ENCODE data around the gene SLC7A7. TPM values are rescaled to one million over a fixed set of nuclear protein-coding genes. Genes with fewer than 3 reads are reported as not detected.

Gene SLC7A7
- total and polyA plus RNA-seq, 12 donors: 1.1 to 16.1 (median 2.8) TPM

GRCh38 chr14:22769369-22769768 is 45.9 kb downstream of the SLC7A7 start:
- Histone ChIP-seq H3K4me1 (peaks cover 0 to 42% (median 24%) of the 10 kb centered on the region in 9 donors), H3K4me3 (no peak overlapping the region), H3K27me3 (no peaks in the 10 kb centered on the region), H3K9me3 (no peaks in the 10 kb centered on the region), H3K36me3 (peaks cover 0 to 67% (median 38%) of the 10 kb centered on the region in 9 donors), H3K27ac (no peak overlapping the region)
- intact Hi-C loops (cut with DNase I): loop anchor here in 4 of 10 donors (5.0 to 10.0 kb wide), 5 partner anchors 53 to 212 kb away; partner anchors contain the start of gene DAD1 (in 1 of the 4)
- 92 to 95% methylated on average over 2 of the region's 2 CpGs for WGBS, 2 donors
- TF ChIP-seq CTCF (IDR thresholded peaks at IDR 0.05): no peak
- ATAC-seq (no peak), DNase-seq (no peak)

- Histone ChIP-seq H3K27me3 (no peaks in the 10 kb centered on the region), H3K9me3 (no peaks in the 10 kb centered on the region), H3K4me3 (no peak overlapping the region), H3K4me1 (peaks cover 0 to 42% (median 24%) of the 10 kb centered on the region in 9 donors), H3K27ac (no peak overlapping the region), H3K36me3 (peaks cover 0 to 63% (median 38%) of the 10 kb centered on the region in 9 donors)
- intact Hi-C loops (cut with DNase I): loop anchor here in 4 of 10 donors (5.0 to 10.0 kb wide), 5 partner anchors 53 to 212 kb away; partner anchors contain the start of gene DAD1 (in 1 of the 4)
- ATAC-seq (no peak), DNase-seq (no peak)
- TF ChIP-seq CTCF (IDR thresholded peaks at IDR 0.05): no peak
- 94 to 96% methylated on average over 4 of the region's 4 CpGs for WGBS, 2 donors
Observed at GRCh38 chr14:22768947-22769346, 46.3 kb downstream of the SLC7A7 start.

GRCh38 chr14:22767323-22767589 is 48.0 kb downstream of the SLC7A7 start:
- DNase-seq (no peak), ATAC-seq (no peak)
- H3K9me3 ChIP-seq: peaks cover 0 to 7% (median 0%) of the 10 kb centered on the region in 11 donors
- H3K27ac ChIP-seq: peak overlapping the region; percentile 85 to 95 (median 90)
- WGBS, 2 donors: 1 to 3% methylated on average over 6 of the region's 6 CpGs
- H3K36me3 ChIP-seq: peaks cover 0 to 49% (median 38%) of the 10 kb centered on the region in 9 donors
- H3K4me3 ChIP-seq: peak overlapping the region; percentile 65 to 97 (median 86)
- no peaks in the 10 kb centered on the region for H3K27me3 ChIP-seq
- intact Hi-C loops (cut with DNase I): loop anchor here in 4 of 10 donors (5.0 to 10.0 kb wide), 5 partner anchors 55 to 210 kb away; partner anchors contain the start of gene DAD1 (in 1 of the 4)
- TF ChIP-seq CTCF (IDR thresholded peaks at IDR 0.05): no peak
- peaks cover 0 to 42% (median 24%) of the 10 kb centered on the region in 9 donors for H3K4me1 ChIP-seq

- intact Hi-C loops (cut with DNase I): loop anchor here in 4 of 10 donors (5.0 to 10.0 kb wide), 5 partner anchors 56 to 209 kb away; partner anchors contain the start of gene DAD1 (in 1 of the 4)
- Histone ChIP-seq H3K27ac (peak within 1 kb of the TSS; percentile 85 to 95 (median 90)), H3K9me3 (peaks cover 0 to 12% (median 4%) of the 10 kb centered on the region in 11 donors), H3K27me3 (no peaks in the 10 kb centered on the region), H3K4me1 (peaks cover 0 to 42% (median 24%) of the 10 kb centered on the region in 9 donors), H3K36me3 (peaks cover 0 to 47% (median 33%) of the 10 kb centered on the region in 9 donors), H3K4me3 (peak within 1 kb of the TSS; percentile 65 to 97 (median 86))
- no peak for TF ChIP-seq CTCF (IDR thresholded peaks at IDR 0.05)
- WGBS, 2 donors: 0 to 1% methylated on average over 56 of the region's 56 CpGs
- DNase-seq (peak; percentile 94 to 99), ATAC-seq (peak; percentile 92 to 97 (median 96))
Observed at GRCh38 chr14:22766457-22767322, 48.5 kb downstream of the SLC7A7 start, which contains the start of gene OXA1L. OXA1L (plus strand) TSS chr14:22766688; CDS start chr14:22766702, 14 bp downstream.
